ENCODE measurements around the gene NECAB3.

The NECAB3 gene

DNA sequence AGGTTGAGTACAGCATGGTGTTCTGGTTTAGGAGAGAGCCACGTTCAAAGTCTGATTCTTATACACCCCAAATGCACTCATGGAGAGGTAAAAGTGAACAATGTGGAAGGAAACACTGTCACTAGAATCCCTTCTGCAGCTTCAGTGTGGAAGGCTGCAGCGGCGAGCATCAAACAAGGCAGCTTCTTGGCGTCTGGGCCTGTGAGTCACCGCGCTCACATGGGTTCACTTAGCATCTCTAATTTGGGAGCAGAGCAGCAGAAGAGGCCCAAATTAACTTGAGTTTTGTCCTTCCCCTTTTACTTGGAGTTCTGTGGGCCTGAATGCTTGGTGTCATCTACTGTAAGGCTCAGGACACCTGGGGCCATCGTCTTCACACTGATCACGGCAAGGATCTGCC lies 22.9 kb upstream of the NECAB3 start:
- CTCF ChIA-PET = interaction anchor here (0.7 to 1.7 kb wide), 5 partner anchors 10 to 202 kb away, joined by 3 read pairs; partner anchors contain the start of gene PXMP4
- POLR2A ChIA-PET = no interaction called here
- TF ChIP-seq CTCF (IDR thresholded peaks at IDR 0.05; ENCODE audit: insufficient read depth, low read length, missing control alignments) = no peak
- no peak overlapping the region for H3K4me3 ChIP-seq (ENCODE audit: low read depth, low read length)
- DNase-seq (ENCODE audit: low read depth, low spot score) = peak; percentile 12

DNA sequence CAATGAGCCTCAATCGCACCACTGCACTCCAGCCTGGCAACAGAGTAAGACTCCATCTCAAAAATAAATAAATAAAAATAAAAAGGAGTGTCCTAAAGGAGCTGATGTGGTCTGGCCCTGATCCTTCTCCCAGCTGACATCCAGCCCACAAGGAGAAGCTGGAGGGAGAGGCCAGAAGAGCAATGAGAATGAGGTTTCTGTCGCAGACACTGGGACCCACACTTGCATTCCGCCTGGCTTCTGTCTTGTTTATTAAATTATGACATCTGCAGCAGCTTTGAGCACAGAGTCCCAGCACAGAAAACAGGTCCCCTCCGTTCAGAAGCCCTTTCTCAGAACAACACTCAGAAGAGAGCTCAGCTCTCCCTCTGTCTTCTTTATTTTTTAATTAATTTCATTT lies 22.2 kb upstream of the NECAB3 start:
- CTCF ChIA-PET = interaction anchor here (1.1 to 1.7 kb wide), 2 partner anchors 10 to 201 kb away, joined by 3 read pairs; no protein-coding TSS in a partner anchor
- TF ChIP-seq CTCF (IDR thresholded peaks at IDR 0.05; ENCODE audit: insufficient read depth, low read length, missing control alignments) = no peak
- no peak for DNase-seq (ENCODE audit: low read depth, low spot score)
- POLR2A ChIA-PET = no interaction called here
- no peak overlapping the region for H3K4me3 ChIP-seq (ENCODE audit: low read depth, low read length)

DNA sequence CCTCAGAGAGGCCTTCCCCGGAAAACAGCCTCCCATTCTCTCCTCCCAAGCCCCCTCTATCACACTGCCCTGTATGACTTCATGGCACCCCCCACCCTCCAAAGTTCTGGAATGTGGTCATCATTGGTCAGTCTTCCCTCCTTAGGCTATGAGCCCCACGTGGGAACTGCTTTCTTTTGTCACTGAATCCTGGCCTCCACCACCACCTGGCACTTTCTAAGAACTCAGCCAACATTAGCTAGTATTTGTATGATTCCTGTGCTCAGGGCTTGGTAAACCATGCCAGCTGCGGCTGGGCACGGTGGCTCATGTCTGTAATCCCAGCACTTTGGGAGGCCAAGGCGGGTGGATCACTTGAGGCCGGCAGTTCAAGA lies 20.4 kb upstream of the NECAB3 start:
- no peak for TF ChIP-seq CTCF (IDR thresholded peaks at IDR 0.05; ENCODE audit: insufficient read depth, low read length, missing control alignments)
- no peak for DNase-seq (ENCODE audit: low read depth, low spot score)
- ChIA-PET POLR2A (no interaction called here), CTCF (interaction anchor here (1.8 kb wide), 1 partner anchor 26 kb away, joined by 6 read pairs; no protein-coding TSS in a partner anchor)
- no peak overlapping the region for H3K4me3 ChIP-seq (ENCODE audit: low read depth, low read length)

GRCh38 chr20:33693741-33694638 lies 19.8 kb upstream of the NECAB3 start:
- ChIA-PET CTCF (interaction anchor here (1.8 kb wide), 1 partner anchor 26 kb away, joined by 6 read pairs; no protein-coding TSS in a partner anchor), POLR2A (no interaction called here)

DNA sequence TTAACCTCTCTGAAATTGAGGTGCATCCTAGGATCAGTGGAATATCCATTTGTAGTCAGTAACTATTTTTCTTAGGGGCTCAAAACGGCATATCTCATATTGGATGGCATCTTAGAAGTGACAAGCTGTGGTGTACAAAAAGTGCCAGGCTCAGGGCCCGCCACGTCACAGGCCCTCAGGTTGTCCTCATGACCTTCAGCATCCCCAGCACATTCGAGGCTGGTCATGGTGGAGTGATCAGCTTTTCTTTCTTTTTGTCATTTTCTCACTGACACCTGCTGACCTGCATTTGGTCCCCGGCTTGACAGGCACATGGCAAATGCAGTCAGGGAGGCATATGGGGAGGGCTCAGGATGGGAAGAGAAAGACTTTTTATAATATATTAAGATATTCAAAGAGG lies 19.1 kb upstream of the NECAB3 start:
- POLR2A ChIA-PET = no interaction called here
- no peak overlapping the region for H3K4me3 ChIP-seq (ENCODE audit: low read depth, low read length)
- no peak for TF ChIP-seq CTCF (IDR thresholded peaks at IDR 0.05; ENCODE audit: insufficient read depth, low read length, missing control alignments)
- no peak for DNase-seq (ENCODE audit: low read depth, low spot score)
- CTCF ChIA-PET = interaction anchor here (1.8 kb wide), 1 partner anchor 25 kb away, joined by 6 read pairs; no protein-coding TSS in a partner anchor

More at GRCh38 chr20:33693741-33694638, 19.8 kb upstream of the NECAB3 start:
- no peak for TF ChIP-seq CTCF (IDR thresholded peaks at IDR 0.05; ENCODE audit: insufficient read depth, low read length, missing control alignments)
- DNase-seq (ENCODE audit: low read depth, low spot score) = no peak
- no peak overlapping the region for H3K4me3 ChIP-seq (ENCODE audit: low read depth, low read length)

DNA sequence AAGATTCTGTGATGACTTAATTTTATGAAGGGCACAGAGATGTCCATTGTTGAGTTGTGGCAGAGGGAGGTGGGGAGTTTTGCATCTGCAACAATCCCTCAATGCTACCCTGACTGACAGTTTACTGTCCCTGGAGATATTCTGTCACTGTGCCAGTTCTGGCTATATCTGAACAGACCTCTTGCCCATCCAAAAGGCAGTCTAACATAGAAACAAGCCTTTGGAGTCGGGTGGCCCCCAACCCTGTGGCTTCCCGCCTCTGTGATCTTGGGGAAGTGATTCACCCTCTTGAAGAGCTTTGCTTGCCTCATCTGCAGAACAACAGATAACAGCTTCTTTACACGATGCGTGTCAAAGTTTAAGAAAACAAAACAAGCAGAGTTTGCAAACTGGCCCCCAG lies 15.7 kb upstream of the NECAB3 start:
- DNase-seq (ENCODE audit: low read depth, low spot score) = no peak
- TF ChIP-seq CTCF (IDR thresholded peaks at IDR 0.05; ENCODE audit: insufficient read depth, low read length, missing control alignments) = no peak
- ChIA-PET CTCF (interaction anchor here (0.8 kb wide), 1 partner anchor 22 kb away, joined by 3 read pairs; no protein-coding TSS in a partner anchor), POLR2A (no interaction called here)
- no peak overlapping the region for H3K4me3 ChIP-seq (ENCODE audit: low read depth, low read length)
